ENCODE data around the gene SIRPB2. TPM values are rescaled to one million over a fixed set of nuclear protein-coding genes. Genes with fewer than 3 reads are reported as not detected.

The SIRPB2 gene
- total and polyA plus RNA-seq, 10 of the 15 experiments (the other 5 are each of a cell fraction or from before 2014, with no cell fraction given): not detected

DNA sequence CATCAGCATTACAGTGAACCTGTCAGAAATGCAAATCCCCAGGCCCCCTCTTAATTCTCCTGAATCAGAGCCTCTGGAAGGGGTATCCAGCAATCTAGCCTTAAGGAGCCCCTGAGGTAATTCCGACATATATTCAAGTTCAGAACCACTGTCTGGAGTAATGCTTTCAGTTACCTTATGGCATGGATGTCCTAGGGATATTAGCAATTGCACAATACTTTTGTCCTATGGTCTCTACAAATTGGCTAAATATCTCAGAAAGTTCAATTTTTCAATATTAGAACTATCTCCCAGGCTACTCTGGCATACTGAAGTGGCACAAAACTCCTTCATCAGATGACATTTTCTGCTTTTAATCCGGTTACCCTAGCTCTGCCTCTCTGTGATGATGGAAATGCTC, 30.9 kb downstream of the SIRPB2 start (continued):
- TF ChIP-seq, protein P1, sequence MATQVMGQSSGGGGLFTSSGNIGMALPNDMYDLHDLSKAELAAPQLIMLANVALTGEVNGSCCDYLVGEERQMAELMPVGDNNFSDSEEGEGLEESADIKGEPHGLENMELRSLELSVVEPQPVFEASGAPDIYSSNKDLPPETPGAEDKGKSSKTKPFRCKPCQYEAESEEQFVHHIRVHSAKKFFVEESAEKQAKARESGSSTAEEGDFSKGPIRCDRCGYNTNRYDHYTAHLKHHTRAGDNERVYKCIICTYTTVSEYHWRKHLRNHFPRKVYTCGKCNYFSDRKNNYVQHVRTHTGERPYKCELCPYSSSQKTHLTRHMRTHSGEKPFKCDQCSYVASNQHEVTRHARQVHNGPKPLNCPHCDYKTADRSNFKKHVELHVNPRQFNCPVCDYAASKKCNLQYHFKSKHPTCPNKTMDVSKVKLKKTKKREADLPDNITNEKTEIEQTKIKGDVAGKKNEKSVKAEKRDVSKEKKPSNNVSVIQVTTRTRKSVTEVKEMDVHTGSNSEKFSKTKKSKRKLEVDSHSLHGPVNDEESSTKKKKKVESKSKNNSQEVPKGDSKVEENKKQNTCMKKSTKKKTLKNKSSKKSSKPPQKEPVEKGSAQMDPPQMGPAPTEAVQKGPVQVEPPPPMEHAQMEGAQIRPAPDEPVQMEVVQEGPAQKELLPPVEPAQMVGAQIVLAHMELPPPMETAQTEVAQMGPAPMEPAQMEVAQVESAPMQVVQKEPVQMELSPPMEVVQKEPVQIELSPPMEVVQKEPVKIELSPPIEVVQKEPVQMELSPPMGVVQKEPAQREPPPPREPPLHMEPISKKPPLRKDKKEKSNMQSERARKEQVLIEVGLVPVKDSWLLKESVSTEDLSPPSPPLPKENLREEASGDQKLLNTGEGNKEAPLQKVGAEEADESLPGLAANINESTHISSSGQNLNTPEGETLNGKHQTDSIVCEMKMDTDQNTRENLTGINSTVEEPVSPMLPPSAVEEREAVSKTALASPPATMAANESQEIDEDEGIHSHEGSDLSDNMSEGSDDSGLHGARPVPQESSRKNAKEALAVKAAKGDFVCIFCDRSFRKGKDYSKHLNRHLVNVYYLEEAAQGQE (IDR thresholded peaks at IDR 0.05; ENCODE audit: low read depth, low read length): no peak

DNA sequence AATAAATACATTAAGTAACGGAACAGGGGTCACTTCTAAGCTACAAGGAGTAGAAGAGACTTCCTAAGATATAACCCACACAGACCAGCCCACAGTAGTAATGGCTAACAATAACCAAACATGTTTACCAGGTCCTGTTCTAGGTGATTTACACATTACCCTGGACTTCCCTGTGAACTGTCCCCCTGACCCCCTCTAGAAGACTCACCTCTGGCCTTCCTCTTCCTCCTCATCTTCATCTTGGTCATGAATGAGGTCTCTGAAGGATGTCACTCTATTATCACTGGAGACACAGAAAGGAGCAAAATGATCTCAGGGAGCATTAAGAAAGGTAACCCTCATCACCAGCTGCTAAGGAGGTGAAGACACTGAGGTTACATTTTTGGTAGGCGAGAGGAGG, 33.2 kb downstream of the SIRPB2 start:
- DNase-seq (ENCODE audit: low read depth, low spot score) (no peak), FAIRE-seq (no peak), ATAC-seq (no peak)
- in situ Hi-C loops (cut with MboI): no loop called here
- H3K27ac ChIP-seq (ENCODE audit: control insufficient read depth, insufficient read depth): no peak overlapping the region
- intact Hi-C loops (cut with micrococcal nuclease; ENCODE audit: unreplicated experiment): no loop called here
- CTCF ChIA-PET: interaction anchor here (0.5 to 2.0 kb wide), 3 partner anchors 10 to 19 kb away, joined by 4 to 8 read pairs (median 5); no protein-coding TSS in a partner anchor
- no peaks in the 10 kb centered on the region; the same call in 1 of the 2 replicates for H3K79me2 ChIP-seq (ENCODE audit: control insufficient read depth, insufficient read depth, low read length)
- 96% methylated on average over 2 of the region's 2 CpGs for WGBS (ENCODE audit: insufficient coverage, insufficient replicate concordance, low lambda C conversion rate, missing lambda C conversion rate)
- H3K9me3 ChIP-seq (replicated peaks; ENCODE audit: control insufficient read depth, insufficient read depth, low read length): no peaks in the 10 kb centered on the region
- no peak overlapping the region for H3K9ac ChIP-seq (ENCODE audit: control insufficient read depth, insufficient read depth, low read length)
- peaks cover 8 to 30% of the 10 kb centered on the region in 2 experiments for H3K36me3 ChIP-seq (ENCODE audit: control insufficient read depth in 2 of 2, insufficient read depth in 2 of 2, low read length in 1 of 2)
- SMC1A ChIA-PET (ENCODE audit: uncharacterized antibody, unreplicated experiment): interaction anchor here (0.7 to 1.6 kb wide), 2 partner anchors 46 to 136 kb away, joined by 3 to 5 read pairs; no protein-coding TSS in a partner anchor
- POLR2A ChIA-PET: no interaction called here
- H3K27me3 ChIP-seq (replicated peaks in 1 of 2; ENCODE audit: control insufficient read depth in 2 of 2, insufficient read depth in 2 of 2, low read length in 1 of 2): no peaks in the 10 kb centered on the region
- H3K4me1 ChIP-seq (ENCODE audit: control insufficient read depth, insufficient read depth, low read length): peaks cover 2% of the 10 kb centered on the region; the same call in 1 of the 2 replicates
- H3K4me3 ChIP-seq: no peak overlapping the region
- no peaks in the 10 kb centered on the region; the same call in 1 of the 2 replicates for H4K20me1 ChIP-seq (ENCODE audit: control insufficient read depth, insufficient read depth)
- no peak overlapping the region for H3K4me2 ChIP-seq (ENCODE audit: control insufficient read depth, insufficient read depth)
- RAD21 ChIA-PET (ENCODE audit: unreplicated experiment): no interaction called here
- no TSS peak for BruUV-seq (replicated peaks)
- H2AFZ ChIP-seq (ENCODE audit: control insufficient read depth, low read depth, low read length): no peak overlapping the region
- TF ChIP-seq BCL11A (IDR thresholded peaks at IDR 0.05; ENCODE audit: low read depth, low read length) (no peak), HDAC2 (IDR thresholded peaks at IDR 0.05) (no peak), PAX5 (IDR thresholded peaks at IDR 0.05; ENCODE audit: borderline replicate concordance, low read depth, low read length) (no peak), SIN3A (IDR thresholded peaks at IDR 0.05; ENCODE audit: low read depth, low read length) (no peak), JUND (IDR thresholded peaks at IDR 0.05; ENCODE audit: low read depth, low read length) (no peak)
- TF ChIP-seq, protein P2, sequence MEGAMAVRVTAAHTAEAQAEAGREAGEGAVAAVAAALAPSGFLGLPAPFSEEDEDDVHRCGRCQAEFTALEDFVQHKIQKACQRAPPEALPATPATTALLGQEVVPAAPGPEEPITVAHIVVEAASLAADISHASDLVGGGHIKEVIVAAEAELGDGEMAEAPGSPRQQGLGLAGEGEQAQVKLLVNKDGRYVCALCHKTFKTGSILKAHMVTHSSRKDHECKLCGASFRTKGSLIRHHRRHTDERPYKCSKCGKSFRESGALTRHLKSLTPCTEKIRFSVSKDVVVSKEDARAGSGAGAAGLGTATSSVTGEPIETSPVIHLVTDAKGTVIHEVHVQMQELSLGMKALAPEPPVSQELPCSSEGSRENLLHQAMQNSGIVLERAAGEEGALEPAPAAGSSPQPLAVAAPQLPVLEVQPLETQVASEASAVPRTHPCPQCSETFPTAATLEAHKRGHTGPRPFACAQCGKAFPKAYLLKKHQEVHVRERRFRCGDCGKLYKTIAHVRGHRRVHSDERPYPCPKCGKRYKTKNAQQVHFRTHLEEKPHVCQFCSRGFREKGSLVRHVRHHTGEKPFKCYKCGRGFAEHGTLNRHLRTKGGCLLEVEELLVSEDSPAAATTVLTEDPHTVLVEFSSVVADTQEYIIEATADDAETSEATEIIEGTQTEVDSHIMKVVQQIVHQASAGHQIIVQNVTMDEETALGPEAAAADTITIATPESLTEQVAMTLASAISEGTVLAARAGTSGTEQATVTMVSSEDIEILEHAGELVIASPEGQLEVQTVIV (IDR thresholded peaks at IDR 0.05; ENCODE audit: borderline replicate concordance, partially characterized antibody): no peak
- TF ChIP-seq, protein P3, sequence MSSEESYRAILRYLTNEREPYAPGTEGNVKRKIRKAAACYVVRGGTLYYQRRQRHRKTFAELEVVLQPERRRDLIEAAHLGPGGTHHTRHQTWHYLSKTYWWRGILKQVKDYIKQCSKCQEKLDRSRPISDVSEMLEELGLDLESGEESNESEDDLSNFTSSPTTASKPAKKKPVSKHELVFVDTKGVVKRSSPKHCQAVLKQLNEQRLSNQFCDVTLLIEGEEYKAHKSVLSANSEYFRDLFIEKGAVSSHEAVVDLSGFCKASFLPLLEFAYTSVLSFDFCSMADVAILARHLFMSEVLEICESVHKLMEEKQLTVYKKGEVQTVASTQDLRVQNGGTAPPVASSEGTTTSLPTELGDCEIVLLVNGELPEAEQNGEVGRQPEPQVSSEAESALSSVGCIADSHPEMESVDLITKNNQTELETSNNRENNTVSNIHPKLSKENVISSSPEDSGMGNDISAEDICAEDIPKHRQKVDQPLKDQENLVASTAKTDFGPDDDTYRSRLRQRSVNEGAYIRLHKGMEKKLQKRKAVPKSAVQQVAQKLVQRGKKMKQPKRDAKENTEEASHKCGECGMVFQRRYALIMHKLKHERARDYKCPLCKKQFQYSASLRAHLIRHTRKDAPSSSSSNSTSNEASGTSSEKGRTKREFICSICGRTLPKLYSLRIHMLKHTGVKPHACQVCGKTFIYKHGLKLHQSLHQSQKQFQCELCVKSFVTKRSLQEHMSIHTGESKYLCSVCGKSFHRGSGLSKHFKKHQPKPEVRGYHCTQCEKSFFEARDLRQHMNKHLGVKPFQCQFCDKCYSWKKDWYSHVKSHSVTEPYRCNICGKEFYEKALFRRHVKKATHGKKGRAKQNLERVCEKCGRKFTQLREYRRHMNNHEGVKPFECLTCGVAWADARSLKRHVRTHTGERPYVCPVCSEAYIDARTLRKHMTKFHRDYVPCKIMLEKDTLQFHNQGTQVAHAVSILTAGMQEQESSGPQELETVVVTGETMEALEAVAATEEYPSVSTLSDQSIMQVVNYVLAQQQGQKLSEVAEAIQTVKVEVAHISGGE (CRISPR knock-in tag; IDR thresholded peaks at IDR 0.05): no peak

All from GM12878 (cell line).